Endothelial cell of umbilical vein (primary cell): ENCODE results near the gene NTNG1. TPM values are rescaled to one million over a fixed set of nuclear protein-coding genes. Genes with fewer than 3 reads are reported as not detected.

ENCODE experiments used
- BruUV-seq: library from RNA; stranded (reverse); fragments of 400-500 nt; replicated peaks from 2 replicates; lab custom pipeline; 2021; lab: Mats Ljungman, UMichigan
- CTCF ChIA-PET: fragments of 300-600, 350-600 bp; sonication (Branson Sonifier 250); formaldehyde crosslinking; loops from one replicate; lab custom pipeline; 2021; ENCODE audit warnings: antibody characterized with exemption, inconsistent platforms; lab: Charles Lee
- POLR2A ChIA-PET: fragments of 300-600, 350-600 bp; sonication (Branson Sonifier 250); formaldehyde crosslinking; loops from one replicate; lab custom pipeline; 2021; ENCODE audit warnings: antibody characterized with exemption, inconsistent platforms; lab: Charles Lee
- DNase-seq: peaks from one replicate; pipeline ENCODE4 v3.0.0-alpha.2; 2011; ENCODE audit warnings: low read depth, low spot score
- FAIRE-seq: peaks from 2 replicates; lab custom pipeline; 2011; peaks lifted over from hg19 to GRCh38; lab: Jason Lieb, UNC
- H2AFZ ChIP-seq: 2 replicates; pipeline ENCODE4 v1.6.0; 2012; ENCODE audit warnings: low read depth, low read length, control low read depth, inconsistent platforms
- H3K27ac ChIP-seq: 2 replicates; pipeline ENCODE4 v1.5.1; 2011; ENCODE audit warnings: low read depth, mild to moderate bottlenecking, control low read depth, low read length, moderate library complexity; ENCODE audit not compliant: insufficient read depth
- H3K27me3 ChIP-seq, 2 experiments: 2 replicates each; pipeline versions ENCODE4 v1.6.0 to v1.6.1; 2011; ENCODE audit warnings: low read length in 2 of 2, mixed read lengths in 1 of 2; ENCODE audit not compliant: control insufficient read depth in 2 of 2, insufficient read depth in 2 of 2
- H3K36me3 ChIP-seq, 2 experiments: 2 replicates in 1 of 2; 3 replicates in 1 of 2; pipeline ENCODE4 v1.5.1; 2011; ENCODE audit warnings: low read length in 2 of 2, mild to moderate bottlenecking in 1 of 2, moderate library complexity in 1 of 2; ENCODE audit not compliant: control insufficient read depth in 2 of 2, insufficient read depth in 2 of 2; ENCODE audit errors: extremely low read depth in 1 of 2
- H3K4me1 ChIP-seq: 3 replicates; pipeline ENCODE4 v1.5.1; 2011; ENCODE audit warnings: mild to moderate bottlenecking, low read length; ENCODE audit not compliant: control insufficient read depth, insufficient read depth; ENCODE audit errors: extremely low read depth
- H3K4me2 ChIP-seq: 2 replicates; pipeline ENCODE4 v1.6.1; 2011; ENCODE audit warnings: low read length, control low read depth, mixed read lengths; ENCODE audit not compliant: insufficient read depth
- H3K4me3 ChIP-seq, 3 experiments: fragments of 200-600 bp in 1 of 3; sonication (generic), shearing (Covaris generic) in 1 of 3; replicated peaks in 1 of 3; 2 replicates each; pipeline ENCODE4 v1.5.1; 2011 to 2016; ENCODE audit warnings: control low read depth in 3 of 3, low read length in 3 of 3, mild to moderate bottlenecking in 2 of 3, inconsistent platforms in 1 of 3, low read depth in 1 of 3, moderate library complexity in 1 of 3; ENCODE audit not compliant: insufficient read depth in 1 of 3
- H3K79me2 ChIP-seq: 2 replicates; pipeline ENCODE4 v1.6.0; 2012; ENCODE audit warnings: low read length, inconsistent platforms; ENCODE audit not compliant: control insufficient read depth, insufficient read depth
- H3K9ac ChIP-seq: replicated peaks from 2 replicates; pipeline ENCODE3; 2011; ENCODE audit warnings: low read length, control low read depth; ENCODE audit not compliant: insufficient read depth; ENCODE audit errors: extremely low read depth
- H3K9me1 ChIP-seq: replicated peaks from 3 replicates; pipeline ENCODE4 v1.6.0; 2011; ENCODE audit warnings: mild to moderate bottlenecking, low read length; ENCODE audit not compliant: control insufficient read depth, insufficient read depth; ENCODE audit errors: extremely low read depth
- H3K9me3 ChIP-seq: replicated peaks from 2 replicates; pipeline ENCODE4 v1.5.1; 2012; ENCODE audit warnings: low read length, inconsistent platforms; ENCODE audit not compliant: control insufficient read depth, insufficient read depth
- H4K20me1 ChIP-seq: replicated peaks from 2 replicates; pipeline ENCODE3; 2011; ENCODE audit warnings: mild to moderate bottlenecking, low read length; ENCODE audit not compliant: control insufficient read depth, insufficient read depth; ENCODE audit errors: extremely low read depth
- CTCF ChIP-seq, 2 donors: IDR thresholded peaks; 1 replicate in 1 of 2; 2 replicates in 1 of 2; pipeline ENCODE4 v1.5.1; 2011; ENCODE audit warnings: low read length in 2 of 2, mild to moderate bottlenecking in 2 of 2, moderate library complexity in 2 of 2, control low read depth in 1 of 2, inconsistent platforms in 1 of 2, low read depth in 1 of 2; ENCODE audit not compliant: insufficient read depth in 1 of 2; ENCODE audit errors: extremely low read depth in 1 of 2
- EZH2 ChIP-seq: IDR thresholded peaks from 2 replicates; pipeline ENCODE4 v1.6.1; 2012; ENCODE audit warnings: borderline replicate concordance, low read depth, mild to moderate bottlenecking, moderate library complexity, low read length, inconsistent platforms; ENCODE audit not compliant: severe bottlenecking
- FOS ChIP-seq: IDR thresholded peaks from 2 replicates; pipeline ENCODE4 v1.6.1; 2011; ENCODE audit warnings: mild to moderate bottlenecking, low read length, moderate library complexity, borderline replicate concordance; ENCODE audit not compliant: insufficient read depth
- GATA2 ChIP-seq: IDR thresholded peaks from 2 replicates; pipeline ENCODE4 v1.7.0; 2011; ENCODE audit warnings: low read depth, mild to moderate bottlenecking, moderate library complexity, mixed read lengths, low read length; ENCODE audit not compliant: insufficient read length, insufficient read depth
- JUN ChIP-seq: IDR thresholded peaks from 2 replicates; pipeline ENCODE4 v1.6.1; 2011; ENCODE audit warnings: borderline replicate concordance, low read depth; ENCODE audit not compliant: insufficient read length, insufficient read depth
- MYC ChIP-seq: IDR thresholded peaks from one replicate; pipeline ENCODE4 v1.6.1; 2011; ENCODE audit warnings: mild to moderate bottlenecking, low read depth, low read length
- POLR2A ChIP-seq: IDR thresholded peaks from 2 replicates; pipeline ENCODE4 v1.6.1; 2012; ENCODE audit warnings: low read depth, mild to moderate bottlenecking, control low read depth, low read length
- POLR2AphosphoS5 ChIP-seq: IDR thresholded peaks from 2 replicates; pipeline ENCODE4 v1.6.1; 2012; ENCODE audit warnings: low read depth, mild to moderate bottlenecking, control low read depth, low read length, moderate library complexity; ENCODE audit not compliant: insufficient read depth
- dilution Hi-C: fragments of 300-500 bp; cut with MboI; formaldehyde crosslinking; loops from one replicate; pipeline ENCODE4 v1.15.0; 2019; ENCODE audit warnings: low sequenced_read_pairs; ENCODE audit not compliant: extremely low pct_ligation_motif_present
- intact Hi-C: fragments of 100-400 bp; cut with micrococcal nuclease; formaldehyde crosslinking; loops from one replicate; pipeline ENCODE4 v1.10.0; 2022
- polyA plus RNA-seq, 4 experiments: library from polyadenylated mRNA; depleted of rRNA in 3 of 4; stranded (reverse) in 3 of 4; unstranded in 1 of 4; fragments of >200 nt; gene quantifications; 2 replicates each; pipeline versions ENCODE4 v1.2.1 to v1.2.3, GENCODE V29; 2011 to 2012; ENCODE audit warnings: missing spikeins in 1 of 4
- total RNA-seq: library from RNA; stranded (reverse); gene quantifications from 2 replicates; pipeline ENCODE4 v1.2.3, GENCODE V29; 2021
- TF ChIP-seq, protein P1 (sequence below): IDR thresholded peaks from 2 replicates; pipeline ENCODE4 v1.6.1; 2011; ENCODE audit not compliant: insufficient read depth, insufficient read length

NTNG1 gene
- total and polyA plus RNA-seq, 2 donors (not counting 3 experiments of a cell fraction or from before 2014, with no cell fraction given): not detected

DNA sequence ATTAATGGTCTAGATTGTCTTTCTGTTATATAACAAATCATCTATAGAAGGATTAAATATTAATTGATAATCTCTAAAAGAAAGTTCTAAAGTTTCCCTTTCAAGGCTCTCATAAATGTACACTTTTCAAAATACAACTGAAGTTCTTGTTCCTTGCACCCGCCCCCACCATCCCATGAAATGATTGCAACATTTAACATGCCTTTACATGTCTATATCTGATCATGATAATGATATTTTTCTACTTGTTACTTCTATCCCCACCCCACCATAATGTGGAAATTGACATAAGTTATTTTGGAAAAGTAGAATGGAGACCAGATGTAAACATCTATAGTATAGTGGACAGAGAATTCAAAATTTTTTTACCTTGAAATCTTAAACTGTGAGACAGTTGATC lies 186.6 kb downstream of the NTNG1 start:
- Histone ChIP-seq H3K4me3 (no peak overlapping the region), H3K36me3 (no peaks in the 10 kb centered on the region), H3K79me2 (no peaks in the 10 kb centered on the region), H3K27ac (no peak overlapping the region), H3K9me3 (no peaks in the 10 kb centered on the region), H3K4me2 (no peak overlapping the region), H3K9ac (no peak overlapping the region), H4K20me1 (no peaks in the 10 kb centered on the region), H3K4me1 (no peaks in the 10 kb centered on the region), H2AFZ (no peak overlapping the region), H3K9me1 (no peaks in the 10 kb centered on the region), H3K27me3 (no peaks in the 10 kb centered on the region)
- intact Hi-C loops: no loop called here
- no TSS peak for BruUV-seq
- POLR2A ChIA-PET: no interaction called here
- no peak for TF ChIP-seq POLR2AphosphoS5
- no peak for TF ChIP-seq GATA2
- TF ChIP-seq FOS: no peak
- no peak for TF ChIP-seq POLR2A
- TF ChIP-seq, protein P1, sequence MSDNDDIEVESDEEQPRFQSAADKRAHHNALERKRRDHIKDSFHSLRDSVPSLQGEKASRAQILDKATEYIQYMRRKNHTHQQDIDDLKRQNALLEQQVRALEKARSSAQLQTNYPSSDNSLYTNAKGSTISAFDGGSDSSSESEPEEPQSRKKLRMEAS: no peak
- TF ChIP-seq CTCF (IDR thresholded peaks at IDR 0.05; ENCODE audit: extremely low read depth in 1 of 2, insufficient read depth in 1 of 2, low read depth in 1 of 2, low read length in 2 of 2): no peak
- TF ChIP-seq EZH2: no peak
- TF ChIP-seq MYC: no peak
- no peak for TF ChIP-seq JUN
- CTCF ChIA-PET: no interaction called here
- DNase-seq (no peak), FAIRE-seq (no peak)
- dilution Hi-C loops: no loop called here
